ENCODE results near the gene CRB1.
"Not testable (repeated sequence)": the region's sequence is repeated elsewhere in the genome, so short reads cannot be mapped to it uniquely, and the experiment has no call there.

DNA sequence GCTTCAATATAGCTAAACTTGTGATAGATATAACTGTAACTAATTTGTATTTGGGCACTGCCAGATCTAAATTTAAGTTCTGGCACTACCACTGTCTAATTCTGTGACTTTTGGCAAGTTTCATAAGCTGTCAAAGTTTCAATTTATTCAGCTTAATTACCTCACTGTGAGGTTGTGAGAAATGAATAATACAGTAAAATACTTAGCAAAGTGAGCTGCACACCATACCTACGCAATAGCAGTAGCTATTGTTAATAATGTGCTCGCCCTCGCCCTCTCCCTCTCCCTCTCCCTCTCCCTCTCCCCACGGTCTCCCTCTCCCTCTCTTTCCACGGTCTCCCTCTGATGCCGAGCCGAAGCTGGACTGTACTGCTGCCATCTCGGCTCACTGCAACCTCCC is 136.7 kb downstream of the CRB1 start:
- TF ChIP-seq ZNF184 (tag by site-specific recombination; IDR thresholded peaks at IDR 0.05); ZNF76 (tag by site-specific recombination; IDR thresholded peaks at IDR 0.05; ENCODE audit: borderline replicate concordance, low read depth); ZNF16 (tag by site-specific recombination; IDR thresholded peaks at IDR 0.05; ENCODE audit: low read depth); ZNF660 (tag by site-specific recombination; IDR thresholded peaks at IDR 0.05); MZF1 (tag by site-specific recombination; IDR thresholded peaks at IDR 0.05; ENCODE audit: borderline replicate concordance); KLF9 (tag by site-specific recombination; IDR thresholded peaks at IDR 0.05; ENCODE audit: low read depth): not testable (repeated sequence)
- TF ChIP-seq, protein P1, sequence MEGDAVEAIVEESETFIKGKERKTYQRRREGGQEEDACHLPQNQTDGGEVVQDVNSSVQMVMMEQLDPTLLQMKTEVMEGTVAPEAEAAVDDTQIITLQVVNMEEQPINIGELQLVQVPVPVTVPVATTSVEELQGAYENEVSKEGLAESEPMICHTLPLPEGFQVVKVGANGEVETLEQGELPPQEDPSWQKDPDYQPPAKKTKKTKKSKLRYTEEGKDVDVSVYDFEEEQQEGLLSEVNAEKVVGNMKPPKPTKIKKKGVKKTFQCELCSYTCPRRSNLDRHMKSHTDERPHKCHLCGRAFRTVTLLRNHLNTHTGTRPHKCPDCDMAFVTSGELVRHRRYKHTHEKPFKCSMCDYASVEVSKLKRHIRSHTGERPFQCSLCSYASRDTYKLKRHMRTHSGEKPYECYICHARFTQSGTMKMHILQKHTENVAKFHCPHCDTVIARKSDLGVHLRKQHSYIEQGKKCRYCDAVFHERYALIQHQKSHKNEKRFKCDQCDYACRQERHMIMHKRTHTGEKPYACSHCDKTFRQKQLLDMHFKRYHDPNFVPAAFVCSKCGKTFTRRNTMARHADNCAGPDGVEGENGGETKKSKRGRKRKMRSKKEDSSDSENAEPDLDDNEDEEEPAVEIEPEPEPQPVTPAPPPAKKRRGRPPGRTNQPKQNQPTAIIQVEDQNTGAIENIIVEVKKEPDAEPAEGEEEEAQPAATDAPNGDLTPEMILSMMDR (tag by site-specific recombination; IDR thresholded peaks at IDR 0.05), result not testable (repeated sequence)
- TF ChIP-seq, protein P2, sequence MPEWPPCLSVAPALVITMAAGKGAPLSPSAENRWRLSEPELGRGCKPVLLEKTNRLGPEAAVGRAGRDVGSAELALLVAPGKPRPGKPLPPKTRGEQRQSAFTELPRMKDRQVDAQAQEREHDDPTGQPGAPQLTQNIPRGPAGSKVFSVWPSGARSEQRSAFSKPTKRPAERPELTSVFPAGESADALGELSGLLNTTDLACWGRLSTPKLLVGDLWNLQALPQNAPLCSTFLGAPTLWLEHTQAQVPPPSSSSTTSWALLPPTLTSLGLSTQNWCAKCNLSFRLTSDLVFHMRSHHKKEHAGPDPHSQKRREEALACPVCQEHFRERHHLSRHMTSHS (tag by site-specific recombination; IDR thresholded peaks at IDR 0.05), result not testable (repeated sequence)
- TF ChIP-seq, protein P3, sequence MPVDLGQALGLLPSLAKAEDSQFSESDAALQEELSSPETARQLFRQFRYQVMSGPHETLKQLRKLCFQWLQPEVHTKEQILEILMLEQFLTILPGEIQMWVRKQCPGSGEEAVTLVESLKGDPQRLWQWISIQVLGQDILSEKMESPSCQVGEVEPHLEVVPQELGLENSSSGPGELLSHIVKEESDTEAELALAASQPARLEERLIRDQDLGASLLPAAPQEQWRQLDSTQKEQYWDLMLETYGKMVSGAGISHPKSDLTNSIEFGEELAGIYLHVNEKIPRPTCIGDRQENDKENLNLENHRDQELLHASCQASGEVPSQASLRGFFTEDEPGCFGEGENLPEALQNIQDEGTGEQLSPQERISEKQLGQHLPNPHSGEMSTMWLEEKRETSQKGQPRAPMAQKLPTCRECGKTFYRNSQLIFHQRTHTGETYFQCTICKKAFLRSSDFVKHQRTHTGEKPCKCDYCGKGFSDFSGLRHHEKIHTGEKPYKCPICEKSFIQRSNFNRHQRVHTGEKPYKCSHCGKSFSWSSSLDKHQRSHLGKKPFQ (tag by site-specific recombination; IDR thresholded peaks at IDR 0.05), result not testable (repeated sequence)
- TF ChIP-seq, protein P4, sequence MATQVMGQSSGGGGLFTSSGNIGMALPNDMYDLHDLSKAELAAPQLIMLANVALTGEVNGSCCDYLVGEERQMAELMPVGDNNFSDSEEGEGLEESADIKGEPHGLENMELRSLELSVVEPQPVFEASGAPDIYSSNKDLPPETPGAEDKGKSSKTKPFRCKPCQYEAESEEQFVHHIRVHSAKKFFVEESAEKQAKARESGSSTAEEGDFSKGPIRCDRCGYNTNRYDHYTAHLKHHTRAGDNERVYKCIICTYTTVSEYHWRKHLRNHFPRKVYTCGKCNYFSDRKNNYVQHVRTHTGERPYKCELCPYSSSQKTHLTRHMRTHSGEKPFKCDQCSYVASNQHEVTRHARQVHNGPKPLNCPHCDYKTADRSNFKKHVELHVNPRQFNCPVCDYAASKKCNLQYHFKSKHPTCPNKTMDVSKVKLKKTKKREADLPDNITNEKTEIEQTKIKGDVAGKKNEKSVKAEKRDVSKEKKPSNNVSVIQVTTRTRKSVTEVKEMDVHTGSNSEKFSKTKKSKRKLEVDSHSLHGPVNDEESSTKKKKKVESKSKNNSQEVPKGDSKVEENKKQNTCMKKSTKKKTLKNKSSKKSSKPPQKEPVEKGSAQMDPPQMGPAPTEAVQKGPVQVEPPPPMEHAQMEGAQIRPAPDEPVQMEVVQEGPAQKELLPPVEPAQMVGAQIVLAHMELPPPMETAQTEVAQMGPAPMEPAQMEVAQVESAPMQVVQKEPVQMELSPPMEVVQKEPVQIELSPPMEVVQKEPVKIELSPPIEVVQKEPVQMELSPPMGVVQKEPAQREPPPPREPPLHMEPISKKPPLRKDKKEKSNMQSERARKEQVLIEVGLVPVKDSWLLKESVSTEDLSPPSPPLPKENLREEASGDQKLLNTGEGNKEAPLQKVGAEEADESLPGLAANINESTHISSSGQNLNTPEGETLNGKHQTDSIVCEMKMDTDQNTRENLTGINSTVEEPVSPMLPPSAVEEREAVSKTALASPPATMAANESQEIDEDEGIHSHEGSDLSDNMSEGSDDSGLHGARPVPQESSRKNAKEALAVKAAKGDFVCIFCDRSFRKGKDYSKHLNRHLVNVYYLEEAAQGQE (tag by site-specific recombination; IDR thresholded peaks at IDR 0.05), result not testable (repeated sequence)
